HEK293T (cell line): ENCODE results near the gene CD300LD.

ENCODE experiments used
- ELF4 ChIP-seq: fragments of 450-650 bp; IDR thresholded peaks from 2 replicates; pipeline ENCODE4 v1.6.1; 2017; ENCODE audit warnings: antibody characterized with exemption
- FOXA1 ChIP-seq: fragments of 450-650 bp; IDR thresholded peaks from 2 replicates; pipeline ENCODE4 v1.6.1; 2016; ENCODE audit warnings: mild to moderate bottlenecking
- FOXK2 ChIP-seq: fragments of 450-650 bp; IDR thresholded peaks from 2 replicates; pipeline ENCODE4 v1.6.1; 2016; ENCODE audit warnings: mild to moderate bottlenecking
- FOXM1 ChIP-seq: fragments of 450-650 bp; IDR thresholded peaks from 2 replicates; pipeline ENCODE4 v1.6.1; 2017; ENCODE audit warnings: mild to moderate bottlenecking, borderline replicate concordance
- LEF1 ChIP-seq: fragments of 450-650 bp; IDR thresholded peaks from 2 replicates; pipeline ENCODE4 v1.6.1; 2017; ENCODE audit warnings: mild to moderate bottlenecking, borderline replicate concordance
- TARDBP ChIP-seq: fragments of 450-650 bp; IDR thresholded peaks from 2 replicates; pipeline ENCODE4 v1.6.1; 2016
- ZNF384 ChIP-seq: fragments of 450-650 bp; IDR thresholded peaks from 2 replicates; pipeline ENCODE4 v1.6.1; 2016

GRCh38 chr17:74585711-74586110, 6.4 kb downstream of the CD300LD start:
- no peak for TF ChIP-seq TARDBP
- TF ChIP-seq ZNF384: no peak
- TF ChIP-seq LEF1: no peak
- TF ChIP-seq FOXM1: no peak
- no peak for TF ChIP-seq ELF4
- TF ChIP-seq FOXA1: no peak
- no peak for TF ChIP-seq FOXK2
